Suprapubic skin (tissue), 4 donors: ENCODE measurements around the gene RAP1A. TPM values are rescaled to one million over a fixed set of nuclear protein-coding genes. Genes with fewer than 3 reads are reported as not detected.

ENCODE experiments used
- DNase-seq, 2 donors: peaks; one replicate each; pipeline ENCODE4 v3.0.0-alpha.2; 2019; ENCODE audit warnings: low spot score in 2 of 2
- H3K27ac ChIP-seq: fragments of 200-600 bp; sonication (generic); one replicate; pipeline ENCODE4 v1.5.1; 2019
- H3K27me3 ChIP-seq: fragments of 200-600 bp; sonication (generic); one replicate; pipeline ENCODE4 v1.5.1; 2019
- H3K36me3 ChIP-seq: fragments of 200-600 bp; sonication (generic); one replicate; pipeline ENCODE4 v1.5.1; 2019
- H3K4me1 ChIP-seq: fragments of 200-600 bp; sonication (generic); one replicate; pipeline ENCODE4 v1.5.1; 2019
- H3K4me3 ChIP-seq: fragments of 200-600 bp; sonication (generic); one replicate; pipeline ENCODE4 v1.5.1; 2019; ENCODE audit warnings: mild to moderate bottlenecking
- H3K9me3 ChIP-seq: fragments of 200-600 bp; sonication (generic); one replicate; pipeline ENCODE4 v1.5.1; 2019
- CTCF ChIP-seq, 2 donors: fragments of 200-600 bp in 1 of 2; fragments of 450-650 bp in 1 of 2; sonication (generic) in 1 of 2; IDR thresholded peaks; one replicate each; pipeline ENCODE4 v1.5.1; 2016 to 2019; ENCODE audit warnings: antibody characterized with exemption in 2 of 2, mild to moderate bottlenecking in 1 of 2, moderate library complexity in 1 of 2
- EP300 ChIP-seq: sonication (generic); formaldehyde crosslinking; IDR thresholded peaks from one replicate; pipeline ENCODE4 v1.6.1; 2017; ENCODE audit warnings: antibody characterized with exemption
- POLR2A ChIP-seq, 2 donors: fragments of 450-650 bp; IDR thresholded peaks; one replicate each; pipeline ENCODE4 v1.6.1; 2017; ENCODE audit warnings: antibody characterized with exemption in 2 of 2, mild to moderate bottlenecking in 2 of 2, moderate library complexity in 2 of 2
- POLR2AphosphoS5 ChIP-seq, 3 donors: sonication (generic); formaldehyde crosslinking; IDR thresholded peaks; one replicate each; pipeline ENCODE4 v1.6.1; 2017; ENCODE audit warnings: antibody characterized with exemption in 3 of 3
- WGBS: methylation state at CpG from one replicate; pipeline ENCODE4 v1.1.5; 2018; 5-methylcytosine and 5-hydroxymethylcytosine counted together
- total RNA-seq, 4 donors: library from RNA; depleted of rRNA; stranded (reverse); fragments of >200 nt; gene quantifications; one replicate each; pipeline ENCODE4 v1.1.0, GENCODE V29; 2016

The RAP1A gene
- total RNA-seq, 4 donors from 2014 or later = 31.0 to 38.4 (median 35.3) TPM

GRCh38 chr1:111695801-111696200 lies 76.2 kb downstream of the RAP1A start:
- no peak for DNase-seq
- no peaks in the 10 kb centered on the region for H3K9me3 ChIP-seq
- WGBS = 88% methylated on average over 1 of the region's 1 CpG
- H3K27me3 ChIP-seq = no peaks in the 10 kb centered on the region
- peaks cover 46% of the 10 kb centered on the region for H3K36me3 ChIP-seq
- TF ChIP-seq POLR2AphosphoS5 (IDR thresholded peaks at IDR 0.05) (no peak), POLR2A (IDR thresholded peaks at IDR 0.05) (no peak), EP300 (no peak), CTCF (IDR thresholded peaks at IDR 0.05) (no peak)
- H3K4me3 ChIP-seq = no peak overlapping the region
- H3K4me1 ChIP-seq = no peaks in the 10 kb centered on the region
- H3K27ac ChIP-seq = no peak overlapping the region

GRCh38 chr1:111696330-111696729 lies 76.7 kb downstream of the RAP1A start:
- Histone ChIP-seq H3K9me3 (no peaks in the 10 kb centered on the region), H3K27ac (no peak overlapping the region), H3K4me3 (no peak overlapping the region), H3K4me1 (no peaks in the 10 kb centered on the region), H3K36me3 (peaks cover 51% of the 10 kb centered on the region), H3K27me3 (no peaks in the 10 kb centered on the region)
- no peak for TF ChIP-seq EP300
- no peak for TF ChIP-seq CTCF (IDR thresholded peaks at IDR 0.05)
- TF ChIP-seq POLR2A (IDR thresholded peaks at IDR 0.05) = no peak
- TF ChIP-seq POLR2AphosphoS5 (IDR thresholded peaks at IDR 0.05) = no peak
- DNase-seq = no peak

GRCh38 chr1:111699268-111699667 lies 79.7 kb downstream of the RAP1A start:
- H3K36me3 ChIP-seq = peaks cover 58% of the 10 kb centered on the region

GRCh38 chr1:111702504-111703050 lies 83.0 kb downstream of the RAP1A start:
- H3K9me3 ChIP-seq = no peaks in the 10 kb centered on the region
- WGBS = 98% methylated on average over 5 of the region's 5 CpGs
- no peak for DNase-seq
- no peaks in the 10 kb centered on the region for H3K27me3 ChIP-seq
- no peak overlapping the region for H3K4me3 ChIP-seq
- H3K4me1 ChIP-seq = no peaks in the 10 kb centered on the region
- H3K36me3 ChIP-seq = peaks cover 74% of the 10 kb centered on the region
- TF ChIP-seq POLR2AphosphoS5 (IDR thresholded peaks at IDR 0.05) (no peak), POLR2A (IDR thresholded peaks at IDR 0.05) (no peak), CTCF (IDR thresholded peaks at IDR 0.05) (no peak), EP300 (no peak)
- no peak overlapping the region for H3K27ac ChIP-seq

More at GRCh38 chr1:111699268-111699667, 79.7 kb downstream of the RAP1A start:
- TF ChIP-seq POLR2A (IDR thresholded peaks at IDR 0.05) = no peak
- TF ChIP-seq CTCF (IDR thresholded peaks at IDR 0.05) = no peak
- TF ChIP-seq POLR2AphosphoS5 (IDR thresholded peaks at IDR 0.05) = no peak
- TF ChIP-seq EP300 = no peak
- no peak for DNase-seq
- Histone ChIP-seq H3K9me3 (no peaks in the 10 kb centered on the region), H3K27me3 (no peaks in the 10 kb centered on the region), H3K4me3 (no peak overlapping the region), H3K27ac (no peak overlapping the region), H3K4me1 (no peaks in the 10 kb centered on the region)

GRCh38 chr1:111704240-111704639 lies 84.7 kb downstream of the RAP1A start:
- TF ChIP-seq POLR2AphosphoS5 (IDR thresholded peaks at IDR 0.05) = no peak
- TF ChIP-seq POLR2A (IDR thresholded peaks at IDR 0.05) = no peak
- no peak for TF ChIP-seq CTCF (IDR thresholded peaks at IDR 0.05)
- TF ChIP-seq EP300 = no peak
- H3K9me3 ChIP-seq = no peaks in the 10 kb centered on the region
- WGBS = 57% methylated on average over 2 of the region's 2 CpGs
- no peak overlapping the region for H3K4me3 ChIP-seq
- DNase-seq = no peak
- H3K27ac ChIP-seq = no peak overlapping the region
- H3K4me1 ChIP-seq = no peaks in the 10 kb centered on the region
- H3K36me3 ChIP-seq = peaks cover 76% of the 10 kb centered on the region
- H3K27me3 ChIP-seq = no peaks in the 10 kb centered on the region
